GM12878 (cell line): ENCODE results near the gene PRKAG2. TPM values are rescaled to one million over a fixed set of nuclear protein-coding genes. Genes with fewer than 3 reads are reported as not detected.

ENCODE experiments used
- ATAC-seq: fragments of 200-7000 bp; cut with Tn5 transposase; 3 replicates; pipeline ENCODE4 v1.9.1; 2020; ENCODE audit warnings: mild to moderate bottlenecking, moderate library complexity
- BruUV-seq: library from RNA; stranded (reverse); fragments of 400-500 nt; replicated peaks from 2 replicates; lab custom pipeline; 2021; lab: Mats Ljungman, UMichigan
- CTCF ChIA-PET: fragments of 300-600 bp; sonication (Branson Sonifier 250); formaldehyde crosslinking; extraction: SDS; loops from one replicate; lab custom pipeline; 2021; ENCODE audit warnings: inconsistent platforms; lab: Yijun Ruan, JAX
- POLR2A ChIA-PET: fragments of 350-600 bp; formaldehyde crosslinking; extraction: SDS; loops from one replicate; lab custom pipeline; 2021; ENCODE audit warnings: inconsistent platforms; lab: Charles Lee
- RAD21 ChIA-PET: fragments of 300-600 bp; sonication (Branson Sonifier 250); formaldehyde crosslinking; loops from one replicate; lab custom pipeline; 2023; ENCODE audit warnings: antibody characterized with exemption; ENCODE audit not compliant: unreplicated experiment; lab: Charles Lee
- SMC1A ChIA-PET: fragments of 300-600 bp; sonication (Branson Sonifier 250); formaldehyde crosslinking; loops from one replicate; lab custom pipeline; 2023; ENCODE audit not compliant: unreplicated experiment, uncharacterized antibody; lab: Charles Lee
- DNase-seq: peaks from one replicate; pipeline ENCODE4 v3.0.0-alpha.2; 2011; ENCODE audit warnings: low read depth, low spot score
- FAIRE-seq: peaks from 3 replicates; lab custom pipeline; 2011; peaks lifted over from hg19 to GRCh38; lab: Jason Lieb, UNC
- H2AFZ ChIP-seq: 2 replicates; pipeline ENCODE4 v1.6.0; 2011; ENCODE audit warnings: low read depth, low read length, control low read depth; ENCODE audit not compliant: control insufficient read depth
- H3K27ac ChIP-seq: 2 replicates; pipeline ENCODE4 v1.5.1; 2011; ENCODE audit warnings: control low read depth; ENCODE audit not compliant: control insufficient read depth, insufficient read depth
- H3K27me3 ChIP-seq, 2 experiments: replicated peaks in 1 of 2; 2 replicates each; pipeline versions ENCODE4 v1.6.0 to v1.6.1; 2011; ENCODE audit warnings: low read length in 1 of 2; ENCODE audit not compliant: control insufficient read depth in 2 of 2, insufficient read depth in 2 of 2
- H3K36me3 ChIP-seq, 2 experiments: 2 replicates each; pipeline ENCODE4 v1.5.1; 2011; ENCODE audit warnings: low read length in 1 of 2; ENCODE audit not compliant: control insufficient read depth in 2 of 2, insufficient read depth in 2 of 2
- H3K4me1 ChIP-seq: 2 replicates; pipeline ENCODE4 v1.6.1; 2011; ENCODE audit warnings: mild to moderate bottlenecking, low read length, moderate library complexity, mixed read lengths; ENCODE audit not compliant: control insufficient read depth, insufficient read depth
- H3K4me2 ChIP-seq: 2 replicates; pipeline ENCODE4 v1.6.0; 2011; ENCODE audit warnings: control low read depth; ENCODE audit not compliant: control insufficient read depth, insufficient read depth
- H3K4me3 ChIP-seq: fragments of 200-600 bp; sonication (generic); 2 replicates; pipeline ENCODE4 v1.5.1; 2016
- H3K79me2 ChIP-seq: 2 replicates; pipeline ENCODE4 v1.6.0; 2011; ENCODE audit warnings: low read length; ENCODE audit not compliant: control insufficient read depth, insufficient read depth
- H3K9ac ChIP-seq: 2 replicates; pipeline ENCODE4 v1.8.0; 2011; ENCODE audit warnings: low read length, control low read depth, mixed read lengths; ENCODE audit not compliant: control insufficient read depth, insufficient read depth
- H3K9me3 ChIP-seq: replicated peaks from 3 replicates; pipeline ENCODE4 v1.5.1; 2011; ENCODE audit warnings: mild to moderate bottlenecking, low read length; ENCODE audit not compliant: control insufficient read depth, insufficient read depth
- H4K20me1 ChIP-seq: 2 replicates; pipeline ENCODE4 v1.6.0; 2011; ENCODE audit not compliant: control insufficient read depth, insufficient read depth
- CBX5 ChIP-seq: sonication (generic); IDR thresholded peaks from 2 replicates; pipeline ENCODE4 v1.6.1; 2016; ENCODE audit warnings: low read depth, moderate library complexity, mild to moderate bottlenecking, inconsistent platforms
- CHD1 ChIP-seq: IDR thresholded peaks from 2 replicates; pipeline ENCODE4 v1.6.1; 2012; ENCODE audit warnings: low read depth, low read length, improper control_type of control experiment
- MTA2 ChIP-seq: fragments of 450-650 bp; IDR thresholded peaks from 2 replicates; pipeline ENCODE4 v1.6.1; 2016; ENCODE audit warnings: low read depth, mild to moderate bottlenecking, moderate library complexity
- MXI1 ChIP-seq: fragments of 150-350 bp; IDR thresholded peaks from 2 replicates; pipeline ENCODE4 v1.6.1; 2011; ENCODE audit warnings: low read depth, mild to moderate bottlenecking, inconsistent platforms, low read length, improper control_type of control experiment
- TAF1 ChIP-seq: IDR thresholded peaks from 2 replicates; pipeline ENCODE4 v1.6.1; 2011; ENCODE audit warnings: mild to moderate bottlenecking, low read depth, low read length, borderline replicate concordance
- TARDBP ChIP-seq: IDR thresholded peaks from 2 replicates; pipeline ENCODE4 v1.6.1; 2016; ENCODE audit warnings: borderline replicate concordance
- WGBS: methylation state at CpG from one replicate; pipeline ENCODE4 v1.1.6; 2016; ENCODE audit warnings: low lambda C conversion rate; ENCODE audit not compliant: insufficient replicate concordance, insufficient coverage; ENCODE audit errors: missing lambda C conversion rate; 5-methylcytosine and 5-hydroxymethylcytosine counted together
- in situ Hi-C: fragments of 300-500 bp; cut with MboI; formaldehyde crosslinking; loops from 9 replicates; pipeline ENCODE4 v1.14.3; 2018; ENCODE audit warnings: mixed read lengths
- intact Hi-C: fragments of 100-400 bp; cut with micrococcal nuclease; formaldehyde crosslinking; loops from one replicate; pipeline ENCODE4 v1.14.2; 2022; ENCODE audit not compliant: unreplicated experiment
- polyA plus RNA-seq, 11 experiments: library from polyadenylated mRNA; depleted of rRNA in 4 of 11; unstranded in 6 of 11; stranded (reverse) in 5 of 11; fragments of >200 nt; fragmentation: Nextera tagmentation in 4 of 11; fragmentation: Illumina TruSeq in 1 of 11; extraction: Ambion mirVana in 4 of 11; extraction: Trizol in 1 of 11; gene quantifications; 1 replicate in 1 of 11; 2 replicates in 10 of 11; pipeline versions ENCODE4 v1.2.1 to v1.2.3, GENCODE V29; 2011 to 2016; ENCODE audit warnings: inconsistent platforms in 2 of 11, missing spikeins in 2 of 11, low read depth in 1 of 11
- total RNA-seq, 4 experiments: library from RNA; depleted of rRNA in 3 of 4; stranded (reverse); fragments of >200 nt in 3 of 4; fragmentation: Illumina TruSeq in 1 of 4; extraction: Trizol in 1 of 4; gene quantifications; 2 replicates each; pipeline versions ENCODE4 v1.2.1 to v1.2.3, GENCODE V29; 2013 to 2021
- TF ChIP-seq, protein P1 (sequence below): IDR thresholded peaks from 2 replicates; pipeline ENCODE4 v1.6.1; 2011; ENCODE audit warnings: mild to moderate bottlenecking, low read depth, low read length, moderate library complexity; ENCODE audit not compliant: insufficient replicate concordance
- TF ChIP-seq, protein P2 (sequence below): fragments of 450-650 bp; IDR thresholded peaks from 2 replicates; pipeline ENCODE4 v1.6.1; 2014; ENCODE audit warnings: mild to moderate bottlenecking

PRKAG2 gene
- total and polyA plus RNA-seq, 10 of the 15 experiments (the other 5 are each of a cell fraction or from before 2014, with no cell fraction given) = 3.4 to 8.9 (median 6.8) TPM

DNA sequence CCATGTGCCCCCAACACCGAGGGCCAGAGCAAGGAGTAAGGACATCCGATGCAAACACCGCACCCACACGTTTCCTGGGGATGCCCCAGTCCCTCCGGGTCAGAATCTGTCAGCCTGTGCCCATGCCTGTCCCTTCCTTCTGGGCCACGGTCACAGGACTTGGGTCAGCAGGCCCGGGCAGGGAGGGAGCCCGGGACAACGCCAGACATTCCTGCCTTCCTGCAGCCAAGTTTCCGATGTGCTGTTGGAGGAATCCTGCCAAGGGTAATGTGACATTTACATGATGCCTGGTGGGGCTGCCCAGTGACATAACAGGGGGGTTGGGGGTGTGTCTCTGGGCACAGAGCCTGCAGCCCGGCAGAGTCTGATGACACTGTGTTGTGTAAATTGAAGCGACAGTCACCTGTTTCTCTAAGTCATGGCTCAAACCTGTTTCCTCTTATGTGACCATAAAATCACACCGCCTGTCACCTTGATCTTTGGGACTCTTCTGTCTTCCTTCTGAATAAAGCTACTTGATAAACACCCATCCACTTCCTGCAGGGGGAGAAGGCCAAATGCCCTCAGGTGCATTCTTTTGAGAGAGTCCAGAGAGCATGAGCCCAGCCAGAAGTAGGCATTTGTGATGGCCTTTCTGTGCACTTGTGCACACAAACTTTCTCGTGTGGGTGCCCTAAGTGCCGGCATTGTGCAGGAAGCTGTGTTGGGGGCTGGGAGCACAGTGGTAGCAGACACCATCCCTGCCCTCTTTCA lies 181.9 kb downstream of the PRKAG2 start (continued):
- TF ChIP-seq, protein P1, sequence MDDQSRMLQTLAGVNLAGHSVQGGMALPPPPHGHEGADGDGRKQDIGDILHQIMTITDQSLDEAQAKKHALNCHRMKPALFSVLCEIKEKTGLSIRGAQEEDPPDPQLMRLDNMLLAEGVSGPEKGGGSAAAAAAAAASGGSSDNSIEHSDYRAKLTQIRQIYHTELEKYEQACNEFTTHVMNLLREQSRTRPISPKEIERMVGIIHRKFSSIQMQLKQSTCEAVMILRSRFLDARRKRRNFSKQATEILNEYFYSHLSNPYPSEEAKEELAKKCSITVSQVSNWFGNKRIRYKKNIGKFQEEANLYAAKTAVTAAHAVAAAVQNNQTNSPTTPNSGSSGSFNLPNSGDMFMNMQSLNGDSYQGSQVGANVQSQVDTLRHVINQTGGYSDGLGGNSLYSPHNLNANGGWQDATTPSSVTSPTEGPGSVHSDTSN = no peak
- no peak for TF ChIP-seq MTA2
- TF ChIP-seq CBX5 = no peak
- TF ChIP-seq MXI1 = no peak

DNA sequence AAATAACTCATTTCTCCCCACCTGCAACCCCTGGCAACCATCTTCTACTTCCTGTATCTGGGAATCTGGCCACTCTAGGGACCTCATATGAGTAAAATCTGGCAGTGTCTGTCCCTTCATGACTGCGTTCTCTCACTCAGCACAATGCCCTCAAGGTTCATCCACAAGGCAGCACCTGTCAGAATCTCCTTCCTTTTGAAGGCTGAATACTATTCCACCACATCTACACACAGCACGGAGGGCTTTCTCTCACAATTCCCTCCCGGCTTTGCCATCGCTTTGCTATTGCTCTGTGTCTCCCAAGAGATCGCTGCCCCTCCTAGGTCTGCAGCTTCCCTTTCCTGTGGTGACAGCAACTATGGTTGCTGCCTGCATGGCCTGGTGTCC lies 182.5 kb downstream of the PRKAG2 start:
- RAD21 ChIA-PET = no interaction called here

More for the DNA sequence above, 182.5 kb downstream of the PRKAG2 start:
- Histone ChIP-seq H3K4me1 (no peaks in the 10 kb centered on the region), H3K4me2 (no peak overlapping the region), H3K27ac (no peak overlapping the region), H3K36me3 (no peaks in the 10 kb centered on the region), H3K4me3 (no peak overlapping the region), H4K20me1 (no peaks in the 10 kb centered on the region), H2AFZ (no peak overlapping the region), H3K27me3 (no peaks in the 10 kb centered on the region), H3K79me2 (no peaks in the 10 kb centered on the region)
- WGBS = 64% methylated on average over 5 of the region's 5 CpGs
- ATAC-seq (no peak), FAIRE-seq (no peak)
- in situ Hi-C loops = no loop called here
- CTCF ChIA-PET = no interaction called here
- no TSS peak for BruUV-seq
- TF ChIP-seq, protein P2, sequence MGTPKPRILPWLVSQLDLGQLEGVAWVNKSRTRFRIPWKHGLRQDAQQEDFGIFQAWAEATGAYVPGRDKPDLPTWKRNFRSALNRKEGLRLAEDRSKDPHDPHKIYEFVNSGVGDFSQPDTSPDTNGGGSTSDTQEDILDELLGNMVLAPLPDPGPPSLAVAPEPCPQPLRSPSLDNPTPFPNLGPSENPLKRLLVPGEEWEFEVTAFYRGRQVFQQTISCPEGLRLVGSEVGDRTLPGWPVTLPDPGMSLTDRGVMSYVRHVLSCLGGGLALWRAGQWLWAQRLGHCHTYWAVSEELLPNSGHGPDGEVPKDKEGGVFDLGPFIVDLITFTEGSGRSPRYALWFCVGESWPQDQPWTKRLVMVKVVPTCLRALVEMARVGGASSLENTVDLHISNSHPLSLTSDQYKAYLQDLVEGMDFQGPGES = no peak
- no peak for TF ChIP-seq TAF1
- TF ChIP-seq CHD1 = no peak
- no peak for TF ChIP-seq TARDBP
- TF ChIP-seq, all 136 proteins: peak for 0
- SMC1A ChIA-PET = no interaction called here
- no peak for DNase-seq
- intact Hi-C loops = no loop called here
- POLR2A ChIA-PET = no interaction called here
- Histone ChIP-seq H3K9me3 (no peaks in the 10 kb centered on the region), H3K9ac (no peak overlapping the region)
